SU-DHL-6 (cell line): ENCODE data around the gene IQSEC3.
A peak's percentile ranks its signal among the peaks of the same experiment; 100 is the strongest.

Experiments used
- H2AFZ ChIP-seq: fragments of 200-600 bp; sonication (generic); 2 replicates; pipeline ENCODE4 v1.6.1; 2014; ENCODE audit warnings: low read depth, mild to moderate bottlenecking, moderate library complexity, mixed read lengths, antibody characterized with exemption, low read length; ENCODE audit not compliant: severe bottlenecking
- H3F3A ChIP-seq: fragments of 200-600 bp; shearing (Covaris generic); 2 replicates; pipeline ENCODE4 v1.6.0; 2016; ENCODE audit warnings: antibody characterized with exemption, mild to moderate bottlenecking; ENCODE audit not compliant: insufficient read depth
- H3K27ac ChIP-seq: fragments of 200-600 bp; sonication (generic); 2 replicates; pipeline ENCODE4 v1.5.1; 2016; ENCODE audit warnings: low read depth, mild to moderate bottlenecking, low read length, moderate library complexity, mixed read lengths
- H3K27me3 ChIP-seq: fragments of 200-600 bp; sonication (generic), shearing (Covaris generic); 2 replicates; pipeline ENCODE4 v1.6.0; 2014; ENCODE audit warnings: mild to moderate bottlenecking, low read length
- H3K36me3 ChIP-seq: fragments of 200-600 bp; sonication (generic); 2 replicates; pipeline ENCODE4 v1.6.1; 2014; ENCODE audit warnings: mild to moderate bottlenecking, low read length, mixed read lengths
- H3K4me2 ChIP-seq: fragments of 300-600, 200-600 bp; shearing (Covaris generic), sonication (generic); 2 replicates; pipeline ENCODE4 v1.6.0; 2014; ENCODE audit warnings: low read length, low read depth, mild to moderate bottlenecking; ENCODE audit not compliant: poor library complexity, severe bottlenecking
- H3K4me3 ChIP-seq: fragments of 200-600 bp; sonication (generic); 2 replicates; pipeline ENCODE4 v1.5.1; 2014; ENCODE audit warnings: antibody characterized with exemption, low read length, mild to moderate bottlenecking, mixed read lengths; ENCODE audit not compliant: insufficient read depth, poor library complexity, severe bottlenecking
- H3K79me2 ChIP-seq: fragments of 200-600 bp; sonication (generic); 2 replicates; pipeline ENCODE4 v1.6.1; 2014; ENCODE audit warnings: mild to moderate bottlenecking, low read length, moderate library complexity; ENCODE audit not compliant: insufficient read depth
- H3K9ac ChIP-seq: fragments of 200-600 bp; sonication (generic); 2 replicates; pipeline ENCODE4 v1.7.0; 2014; ENCODE audit warnings: mild to moderate bottlenecking, low read length
- H3K9me2 ChIP-seq: fragments of 200-600 bp; sonication (generic); replicated peaks from 2 replicates; pipeline ENCODE4 v1.6.1; 2014; ENCODE audit warnings: low read length; ENCODE audit not compliant: insufficient read depth
- H3K9me3 ChIP-seq: fragments of 200-600 bp; sonication (generic); 2 replicates; pipeline ENCODE4 v1.6.1; 2014; ENCODE audit warnings: low read length, mixed read lengths; ENCODE audit not compliant: insufficient read depth
- H4K20me1 ChIP-seq: fragments of 200-600 bp; sonication (generic); 2 replicates; pipeline ENCODE4 v1.6.1; 2014; ENCODE audit warnings: low read depth, mild to moderate bottlenecking, antibody characterized with exemption, low read length, moderate library complexity, mixed read lengths
- EZH2phosphoT487 ChIP-seq: fragments of 200-600 bp; sonication (generic), shearing (Covaris generic); conservative IDR thresholded peaks from 2 replicates; pipeline ENCODE4 v1.6.1; 2018; ENCODE audit warnings: mild to moderate bottlenecking, antibody characterized with exemption, low read length, moderate library complexity, mixed read lengths
- TF ChIP-seq, protein P1 (sequence below): fragments of 200-600 bp; sonication (generic); IDR thresholded peaks from one replicate; pipeline ENCODE4 v1.5.1; 2017; ENCODE audit warnings: antibody characterized with exemption, mild to moderate bottlenecking, low read length, moderate library complexity; ENCODE audit not compliant: insufficient read depth, poor library complexity, severe bottlenecking

The IQSEC3 gene

GRCh38 chr12:153080-153746 lies 86.6 kb downstream of the IQSEC3 start:
- H4K20me1 ChIP-seq = no peaks in the 10 kb centered on the region
- H3K4me2 ChIP-seq = no peak overlapping the region
- no peaks in the 10 kb centered on the region for H3K27me3 ChIP-seq
- no peak overlapping the region for H2AFZ ChIP-seq
- H3K36me3 ChIP-seq = no peaks in the 10 kb centered on the region
- H3K9ac ChIP-seq = no peak overlapping the region
- TF ChIP-seq, protein P1, sequence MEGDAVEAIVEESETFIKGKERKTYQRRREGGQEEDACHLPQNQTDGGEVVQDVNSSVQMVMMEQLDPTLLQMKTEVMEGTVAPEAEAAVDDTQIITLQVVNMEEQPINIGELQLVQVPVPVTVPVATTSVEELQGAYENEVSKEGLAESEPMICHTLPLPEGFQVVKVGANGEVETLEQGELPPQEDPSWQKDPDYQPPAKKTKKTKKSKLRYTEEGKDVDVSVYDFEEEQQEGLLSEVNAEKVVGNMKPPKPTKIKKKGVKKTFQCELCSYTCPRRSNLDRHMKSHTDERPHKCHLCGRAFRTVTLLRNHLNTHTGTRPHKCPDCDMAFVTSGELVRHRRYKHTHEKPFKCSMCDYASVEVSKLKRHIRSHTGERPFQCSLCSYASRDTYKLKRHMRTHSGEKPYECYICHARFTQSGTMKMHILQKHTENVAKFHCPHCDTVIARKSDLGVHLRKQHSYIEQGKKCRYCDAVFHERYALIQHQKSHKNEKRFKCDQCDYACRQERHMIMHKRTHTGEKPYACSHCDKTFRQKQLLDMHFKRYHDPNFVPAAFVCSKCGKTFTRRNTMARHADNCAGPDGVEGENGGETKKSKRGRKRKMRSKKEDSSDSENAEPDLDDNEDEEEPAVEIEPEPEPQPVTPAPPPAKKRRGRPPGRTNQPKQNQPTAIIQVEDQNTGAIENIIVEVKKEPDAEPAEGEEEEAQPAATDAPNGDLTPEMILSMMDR = peak; percentile 77
- TF ChIP-seq EZH2phosphoT487 = no peak
- H3K4me3 ChIP-seq = no peak overlapping the region
- H3K79me2 ChIP-seq = no peaks in the 10 kb centered on the region
- no peaks in the 10 kb centered on the region for H3K9me3 ChIP-seq
- no peak overlapping the region for H3K27ac ChIP-seq
- H3K9me2 ChIP-seq = no peaks in the 10 kb centered on the region
- H3F3A ChIP-seq = no peaks in the 10 kb centered on the region

DNA sequence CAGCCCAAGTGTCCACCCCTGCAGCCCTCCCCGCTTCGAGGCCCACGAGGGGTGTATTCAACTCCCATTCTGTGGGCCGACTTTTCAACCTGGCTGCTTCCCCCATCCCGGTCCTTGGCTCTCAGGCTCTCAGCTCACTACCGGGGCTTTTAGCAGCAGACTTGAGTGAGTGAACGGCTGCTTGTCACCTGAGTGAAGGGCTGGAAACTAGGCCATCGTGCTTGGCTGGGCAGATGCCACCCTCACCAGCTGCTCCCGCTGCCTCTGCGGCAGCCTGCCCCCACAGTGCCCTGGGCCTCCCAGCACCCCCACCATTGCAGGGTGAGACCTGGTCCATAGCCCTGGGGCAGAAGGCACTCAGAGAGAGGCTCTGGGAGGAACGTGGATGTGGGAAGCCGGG lies 87.5 kb downstream of the IQSEC3 start:
- Histone ChIP-seq H3K4me2 (no peak overlapping the region), H3K9ac (no peak overlapping the region), H2AFZ (no peak overlapping the region), H3K9me2 (no peaks in the 10 kb centered on the region), H3F3A (no peaks in the 10 kb centered on the region), H3K27me3 (no peaks in the 10 kb centered on the region), H3K27ac (no peak overlapping the region), H3K36me3 (no peaks in the 10 kb centered on the region), H3K4me3 (no peak overlapping the region), H3K9me3 (no peaks in the 10 kb centered on the region), H4K20me1 (no peaks in the 10 kb centered on the region), H3K79me2 (no peaks in the 10 kb centered on the region)
- no peak for TF ChIP-seq EZH2phosphoT487
- TF ChIP-seq, protein P1 = no peak

GRCh38 chr12:155006-155405 lies 88.4 kb downstream of the IQSEC3 start:
- no peak overlapping the region for H3K4me2 ChIP-seq
- H3K9me2 ChIP-seq = no peaks in the 10 kb centered on the region
- H3K79me2 ChIP-seq = no peaks in the 10 kb centered on the region
- no peaks in the 10 kb centered on the region for H3K27me3 ChIP-seq
- no peak overlapping the region for H3K9ac ChIP-seq
- no peak overlapping the region for H3K4me3 ChIP-seq
- H4K20me1 ChIP-seq = no peaks in the 10 kb centered on the region
- H2AFZ ChIP-seq = no peak overlapping the region
- no peak overlapping the region for H3K27ac ChIP-seq
- H3K9me3 ChIP-seq = no peaks in the 10 kb centered on the region
- H3K36me3 ChIP-seq = no peaks in the 10 kb centered on the region
- TF ChIP-seq, protein P1 = no peak
- no peak for TF ChIP-seq EZH2phosphoT487
- no peaks in the 10 kb centered on the region for H3F3A ChIP-seq
